ENCODE data around the gene TUSC2. TPM values are rescaled to one million over a fixed set of nuclear protein-coding genes. Genes with fewer than 3 reads are reported as not detected.
A peak's percentile ranks its signal among the peaks of the same experiment; 100 is the strongest.

Gene TUSC2
- total and polyA plus RNA-seq, 2 of the 13 experiments (the other 11 are each of a cell fraction or from before 2014, with no cell fraction given) = 36.7 to 39.1 TPM

GRCh38 chr3:50327943-50328691 lies at the start of gene TUSC2 (continued):
- no peak for TF ChIP-seq ZNF816 (CRISPR knock-in tag; IDR thresholded peaks at IDR 0.05; ENCODE audit: borderline replicate concordance)
- no peak for TF ChIP-seq PCBP1 (IDR thresholded peaks at IDR 0.05; ENCODE audit: borderline replicate concordance, low read depth, low read length)
- TF ChIP-seq KLF12 (CRISPR knock-in tag; IDR thresholded peaks at IDR 0.05; ENCODE audit: borderline replicate concordance) = 0 out of 2 replicates have a peak, but pooled peaks have one; percentile 62
- TF ChIP-seq RFXANK (CRISPR knock-in tag; IDR thresholded peaks at IDR 0.05) = no peak
- no peak for TF ChIP-seq ZMAT5 (CRISPR knock-in tag; IDR thresholded peaks at IDR 0.05; ENCODE audit: borderline replicate concordance, low read depth)
- TF ChIP-seq SIN3A (IDR thresholded peaks at IDR 0.05; ENCODE audit: borderline replicate concordance, low read depth, low read length) = peak; percentile 65; the same call in 1 of the 2 replicates
- peak; percentile 33; the same call in 1 of the 2 replicates for TF ChIP-seq ATF3 (CRISPR knock-in tag; IDR thresholded peaks at IDR 0.05)
- TF ChIP-seq ZNF775 (CRISPR knock-in tag; IDR thresholded peaks at IDR 0.05; ENCODE audit: borderline replicate concordance) = no peak
- peak; percentile 78 for TF ChIP-seq MYC (CRISPR knock-in tag; IDR thresholded peaks at IDR 0.05; ENCODE audit: borderline replicate concordance)
- TF ChIP-seq GABPB1 (CRISPR knock-in tag; IDR thresholded peaks at IDR 0.05) = peak; percentile 99
- TF ChIP-seq ZNF17 (CRISPR knock-in tag; IDR thresholded peaks at IDR 0.05) = no peak
- 0 out of 2 replicates have a peak, but pooled peaks have one; percentile 57 for TF ChIP-seq ZNF691 (CRISPR knock-in tag; IDR thresholded peaks at IDR 0.05; ENCODE audit: borderline replicate concordance, low read depth)
- no peak for TF ChIP-seq SOX5 (CRISPR knock-in tag; IDR thresholded peaks at IDR 0.05; ENCODE audit: borderline replicate concordance)
- TF ChIP-seq CHCHD3 (CRISPR knock-in tag; IDR thresholded peaks at IDR 0.05) = no peak
- TF ChIP-seq SRY (CRISPR knock-in tag; IDR thresholded peaks at IDR 0.05) = no peak
- no peak for TF ChIP-seq ZNF10 (CRISPR knock-in tag; IDR thresholded peaks at IDR 0.05; ENCODE audit: borderline replicate concordance, low read depth)
- TF ChIP-seq ZNF44 (CRISPR knock-in tag; IDR thresholded peaks at IDR 0.05) = no peak
- no peak for TF ChIP-seq KLF9 (CRISPR knock-in tag; IDR thresholded peaks at IDR 0.05; ENCODE audit: low read depth)
- TF ChIP-seq MTF2 (CRISPR knock-in tag; IDR thresholded peaks at IDR 0.05; ENCODE audit: borderline replicate concordance) = no peak
- TF ChIP-seq ADNP (CRISPR knock-in tag; IDR thresholded peaks at IDR 0.05) = no peak

All from HepG2 (cell line).